H9 (cell line): ENCODE measurements around the gene KCNIP4. TPM values are rescaled to one million over a fixed set of nuclear protein-coding genes. Genes with fewer than 3 reads are reported as not detected.

Source experiments
- DNase-seq: peaks from one replicate; pipeline ENCODE4 v3.0.0-alpha.2; 2017
- H2AFZ ChIP-seq: one replicate; pipeline ENCODE4 v1.6.1; 2013; ENCODE audit warnings: mild to moderate bottlenecking, low read length, control low read depth, moderate library complexity
- H2AK5ac ChIP-seq: 2 replicates; pipeline ENCODE4 v1.6.1; 2013; ENCODE audit warnings: low read length, control low read depth, mixed read lengths; ENCODE audit not compliant: insufficient read length
- H2BK120ac ChIP-seq: one replicate; pipeline ENCODE4 v1.6.1; 2013; ENCODE audit warnings: low read depth, mild to moderate bottlenecking, low read length, control low read depth, inconsistent platforms; ENCODE audit not compliant: poor library complexity, severe bottlenecking
- H2BK12ac ChIP-seq: 2 replicates; pipeline ENCODE4 v1.6.1; 2013; ENCODE audit warnings: low read length, control low read depth, mixed read lengths, low read depth; ENCODE audit not compliant: insufficient read length
- H2BK15ac ChIP-seq: 2 replicates; pipeline ENCODE4 v1.6.1; 2013; ENCODE audit warnings: low read depth, low read length, control low read depth
- H2BK20ac ChIP-seq: one replicate; pipeline ENCODE4 v1.6.1; 2013; ENCODE audit warnings: low read depth, mild to moderate bottlenecking, low read length, control low read depth, inconsistent platforms; ENCODE audit not compliant: poor library complexity, severe bottlenecking
- H2BK5ac ChIP-seq: 2 replicates; pipeline ENCODE4 v1.6.1; 2013; ENCODE audit warnings: low read length, control low read depth, mixed read lengths; ENCODE audit not compliant: insufficient read length
- H3K14ac ChIP-seq: 2 replicates; pipeline ENCODE4 v1.6.1; 2013; ENCODE audit warnings: low read length, control low read depth; ENCODE audit not compliant: insufficient read depth
- H3K18ac ChIP-seq: 2 replicates; pipeline ENCODE4 v1.6.1; 2013; ENCODE audit warnings: low read depth, mild to moderate bottlenecking, mixed read lengths, low read length, control low read depth; ENCODE audit not compliant: insufficient read length
- H3K23ac ChIP-seq: 2 replicates; pipeline ENCODE4 v1.6.1; 2013; ENCODE audit warnings: low read length, control low read depth, mixed read lengths, low read depth; ENCODE audit not compliant: insufficient read length
- H3K23me2 ChIP-seq: 2 replicates; pipeline ENCODE4 v1.6.1; 2013; ENCODE audit warnings: low read depth, mild to moderate bottlenecking, mixed read lengths, low read length, control low read depth; ENCODE audit not compliant: insufficient read length, poor library complexity, severe bottlenecking
- H3K27ac ChIP-seq: 2 replicates; pipeline ENCODE4 v1.5.1; 2013; ENCODE audit warnings: low read length, control low read depth, mixed read lengths, low read depth; ENCODE audit not compliant: insufficient read length
- H3K27me3 ChIP-seq: 2 replicates; pipeline ENCODE4 v1.6.1; 2013; ENCODE audit warnings: low read length, control low read depth, inconsistent platforms; ENCODE audit not compliant: insufficient read depth
- H3K4ac ChIP-seq: 2 replicates; pipeline ENCODE4 v1.6.1; 2013; ENCODE audit warnings: low read depth, mild to moderate bottlenecking, control low read depth, inconsistent platforms, low read length, moderate library complexity
- H3K4me1 ChIP-seq: 2 replicates; pipeline ENCODE4 v1.6.1; 2013; ENCODE audit warnings: low read length, control low read depth, inconsistent platforms; ENCODE audit not compliant: insufficient read depth
- H3K4me2 ChIP-seq: 2 replicates; pipeline ENCODE4 v1.6.1; 2013; ENCODE audit warnings: low read length, control low read depth, mixed read lengths; ENCODE audit not compliant: insufficient read length, insufficient read depth
- H3K56ac ChIP-seq: 2 replicates; pipeline ENCODE4 v1.6.1; 2013; ENCODE audit warnings: low read depth, mild to moderate bottlenecking, mixed read lengths, low read length, control low read depth; ENCODE audit not compliant: insufficient read length
- H3K79me1 ChIP-seq: 2 replicates; pipeline ENCODE4 v1.6.1; 2013; ENCODE audit warnings: low read depth, mild to moderate bottlenecking, moderate library complexity, low read length, control low read depth, inconsistent platforms; ENCODE audit not compliant: insufficient read depth, poor library complexity, severe bottlenecking
- H3K79me2 ChIP-seq: 2 replicates; pipeline ENCODE4 v1.6.1; 2013; ENCODE audit warnings: low read length, control low read depth, inconsistent platforms; ENCODE audit not compliant: insufficient read depth
- H3K9ac ChIP-seq: 2 replicates; pipeline ENCODE4 v1.6.1; 2013; ENCODE audit warnings: low read length, control low read depth, mixed read lengths; ENCODE audit not compliant: insufficient read length; ENCODE audit errors: extremely low read depth
- H3K9me3 ChIP-seq: one replicate; pipeline ENCODE4 v1.6.1; 2013; ENCODE audit warnings: low read depth, low read length, inconsistent platforms; ENCODE audit not compliant: control insufficient read depth
- H3T11ph ChIP-seq: one replicate; pipeline ENCODE4 v1.6.1; 2013; ENCODE audit warnings: mild to moderate bottlenecking, low read length, control low read depth, inconsistent platforms
- H4K20me1 ChIP-seq: one replicate; pipeline ENCODE4 v1.6.1; 2013; ENCODE audit not compliant: control insufficient read depth, insufficient read length, insufficient read depth
- H4K5ac ChIP-seq: 2 replicates; pipeline ENCODE4 v1.6.1; 2013; ENCODE audit warnings: low read depth, mild to moderate bottlenecking, mixed read lengths, low read length, control low read depth; ENCODE audit not compliant: insufficient read length
- H4K8ac ChIP-seq: replicated peaks from 2 replicates; pipeline ENCODE4 v1.6.1; 2013; ENCODE audit warnings: low read length, control low read depth, mixed read lengths, low read depth; ENCODE audit not compliant: insufficient read length
- H4K91ac ChIP-seq: 2 replicates; pipeline ENCODE4 v1.6.1; 2013; ENCODE audit warnings: low read depth, mild to moderate bottlenecking, moderate library complexity, mixed read lengths, low read length, control low read depth; ENCODE audit not compliant: insufficient read length
- H3K27ac Mint-ChIP-seq, 3 experiments: 2 replicates in 2 of 3; 3 replicates in 1 of 3; pipeline ENCODE4 v1.8.0; 2020 to 2021; ENCODE audit warnings: mixed read lengths in 3 of 3, mild to moderate bottlenecking in 1 of 3, moderate library complexity in 1 of 3
- H3K27me3 Mint-ChIP-seq: 2 replicates; pipeline ENCODE4 v1.8.0; 2021; ENCODE audit warnings: low read depth, mild to moderate bottlenecking, moderate library complexity, mixed read lengths
- H3K36me3 Mint-ChIP-seq, 3 experiments: 2 replicates in 2 of 3; 3 replicates in 1 of 3; pipeline ENCODE4 v1.8.0; 2020 to 2021; ENCODE audit warnings: low read depth in 3 of 3, mixed read lengths in 3 of 3; ENCODE audit not compliant: insufficient read depth in 1 of 3
- H3K4me1 Mint-ChIP-seq, 2 experiments: 2 replicates each; pipeline ENCODE4 v1.8.0; 2020; ENCODE audit warnings: mixed read lengths in 2 of 2
- H3K4me3 Mint-ChIP-seq, 2 experiments: 2 replicates in 1 of 2; 3 replicates in 1 of 2; pipeline ENCODE4 v1.8.0; 2020 to 2021; ENCODE audit warnings: mild to moderate bottlenecking in 2 of 2, mixed read lengths in 2 of 2, moderate library complexity in 1 of 2
- H3K9me3 Mint-ChIP-seq, 2 experiments: 2 replicates in 1 of 2; 3 replicates in 1 of 2; pipeline ENCODE4 v1.8.0; 2020; ENCODE audit warnings: mild to moderate bottlenecking in 2 of 2, mixed read lengths in 2 of 2, moderate library complexity in 1 of 2
- CTCF ChIP-seq: fragments of 200-600 bp; sonication (generic); conservative IDR thresholded peaks from 3 replicates; pipeline ENCODE4 v1.8.0; 2021; ENCODE audit warnings: antibody characterized with exemption, mild to moderate bottlenecking
- WGBS: extraction: QIAGEN DNeasy Blood & Tissue Kit; methylation state at CpG from one replicate; pipeline ENCODE4 v1.1.7; 2013; ENCODE audit warnings: missing lambda C conversion rate, low lambda C conversion rate, mixed read lengths; ENCODE audit not compliant: insufficient read length; ENCODE audit errors: extremely low coverage; 5-methylcytosine and 5-hydroxymethylcytosine counted together
- total RNA-seq: library from RNA; stranded (reverse); gene quantifications from 2 replicates; pipeline ENCODE4 v1.2.1, GENCODE V29; 2021

The KCNIP4 gene
- total RNA-seq, 1 experiment from 2014 or later, result not detected

DNA sequence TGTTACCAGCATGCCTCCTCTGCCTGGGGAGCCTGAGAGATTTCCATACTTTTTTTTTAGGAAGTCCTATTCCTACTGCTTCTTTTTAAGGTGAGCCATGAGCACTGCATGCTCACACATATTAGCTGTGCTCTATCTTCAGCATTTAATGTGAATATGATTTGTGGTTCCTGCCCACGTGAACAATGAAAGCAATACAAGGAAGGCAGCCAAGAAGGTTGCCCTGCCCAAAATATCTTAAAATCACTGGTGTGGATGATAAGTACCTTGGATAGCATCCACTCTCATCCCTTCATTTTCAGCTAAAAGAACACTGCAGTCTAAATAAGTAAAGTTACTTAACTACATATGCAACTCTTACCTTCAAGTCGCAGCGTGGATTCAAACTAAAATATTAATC lies 640.9 kb downstream of the KCNIP4 start:
- Histone ChIP-seq H3K27ac (no peak overlapping the region), H3K23ac (no peak overlapping the region), H3K79me2 (no peaks in the 10 kb centered on the region), H4K20me1 (no peaks in the 10 kb centered on the region), H3T11ph (no peak overlapping the region), H2BK12ac (no peak overlapping the region), H2AFZ (no peak overlapping the region), H2BK15ac (no peak overlapping the region), H3K27me3 (no peaks in the 10 kb centered on the region), H3K4me1 (0 out of 2 replicates have a peak, but pooled peaks cover 2% of the 10 kb centered on the region), H2BK5ac (no peak overlapping the region), H3K9me3 (no peaks in the 10 kb centered on the region), H3K23me2 (peaks cover 3% of the 10 kb centered on the region), H3K4ac (no peak overlapping the region), H3K56ac (no peak overlapping the region), H4K91ac (no peak overlapping the region), H3K18ac (no peak overlapping the region), H3K79me1 (no peaks in the 10 kb centered on the region), H3K14ac (no peak overlapping the region), H3K9ac (no peak overlapping the region), H2BK20ac (no peak overlapping the region), H2BK120ac (no peak overlapping the region), H4K5ac (no peak overlapping the region), H2AK5ac (no peak overlapping the region), H3K4me2 (no peak overlapping the region), H4K8ac (no peak overlapping the region)
- DNase-seq, result no peak
- Mint-ChIP-seq H3K36me3 (no peaks in the 10 kb centered on the region), H3K4me3 (no peak overlapping the region), H3K27ac (no peak overlapping the region), H3K9me3 (no peaks in the 10 kb centered on the region), H3K4me1 (peaks cover 19 to 25% of the 10 kb centered on the region in 2 experiments), H3K27me3 (peaks cover 36% of the 10 kb centered on the region)
- no CpG with 5 or more reads among the region's 3 CpGs for WGBS
- no peak for TF ChIP-seq CTCF
